ENCODE data around the gene EPS8L2.

EPS8L2 gene

GRCh38 chr11:703506-703905 lies 2.5 kb upstream of the EPS8L2 start:
- H3K9me3 ChIP-seq (ENCODE audit: insufficient read depth, low read length) = no peaks in the 10 kb centered on the region
- H3K4me3 ChIP-seq (ENCODE audit: low read length) = no peak overlapping the region
- no peak overlapping the region for H3K4me2 ChIP-seq (ENCODE audit: low read length)
- H4K20me1 ChIP-seq (ENCODE audit: insufficient read depth, low read length) = no peaks in the 10 kb centered on the region
- peaks cover 5% of the 10 kb centered on the region for H3K4me1 ChIP-seq (ENCODE audit: low read length)
- TF ChIP-seq EZH2phosphoT487 (IDR thresholded peaks at IDR 0.05; ENCODE audit: low read depth) = no peak
- TF ChIP-seq, protein P1, sequence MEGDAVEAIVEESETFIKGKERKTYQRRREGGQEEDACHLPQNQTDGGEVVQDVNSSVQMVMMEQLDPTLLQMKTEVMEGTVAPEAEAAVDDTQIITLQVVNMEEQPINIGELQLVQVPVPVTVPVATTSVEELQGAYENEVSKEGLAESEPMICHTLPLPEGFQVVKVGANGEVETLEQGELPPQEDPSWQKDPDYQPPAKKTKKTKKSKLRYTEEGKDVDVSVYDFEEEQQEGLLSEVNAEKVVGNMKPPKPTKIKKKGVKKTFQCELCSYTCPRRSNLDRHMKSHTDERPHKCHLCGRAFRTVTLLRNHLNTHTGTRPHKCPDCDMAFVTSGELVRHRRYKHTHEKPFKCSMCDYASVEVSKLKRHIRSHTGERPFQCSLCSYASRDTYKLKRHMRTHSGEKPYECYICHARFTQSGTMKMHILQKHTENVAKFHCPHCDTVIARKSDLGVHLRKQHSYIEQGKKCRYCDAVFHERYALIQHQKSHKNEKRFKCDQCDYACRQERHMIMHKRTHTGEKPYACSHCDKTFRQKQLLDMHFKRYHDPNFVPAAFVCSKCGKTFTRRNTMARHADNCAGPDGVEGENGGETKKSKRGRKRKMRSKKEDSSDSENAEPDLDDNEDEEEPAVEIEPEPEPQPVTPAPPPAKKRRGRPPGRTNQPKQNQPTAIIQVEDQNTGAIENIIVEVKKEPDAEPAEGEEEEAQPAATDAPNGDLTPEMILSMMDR (IDR thresholded peaks at IDR 0.05; ENCODE audit: low read depth, low read length) = no peak
- no peaks in the 10 kb centered on the region for H3K27me3 ChIP-seq (ENCODE audit: low read depth, low read length)
- no peaks in the 10 kb centered on the region for H3K36me3 ChIP-seq (replicated peaks; ENCODE audit: low read depth, low read length)
- H3K27ac ChIP-seq (ENCODE audit: low read length) = no peak overlapping the region
- H3K9ac ChIP-seq (ENCODE audit: low read length) = no peak overlapping the region
- H3K79me2 ChIP-seq (ENCODE audit: low read length) = no peaks in the 10 kb centered on the region
- no peak overlapping the region for H2AFZ ChIP-seq (ENCODE audit: low read depth, low read length)

GRCh38 chr11:704228-704674 lies 1.8 kb upstream of the EPS8L2 start:
- Histone ChIP-seq H3K4me2 (ENCODE audit: low read length) (no peak overlapping the region), H3K4me1 (ENCODE audit: low read length) (no peaks in the 10 kb centered on the region), H3K36me3 (replicated peaks; ENCODE audit: low read depth, low read length) (no peaks in the 10 kb centered on the region), H4K20me1 (ENCODE audit: insufficient read depth, low read length) (no peaks in the 10 kb centered on the region), H3K79me2 (ENCODE audit: low read length) (no peaks in the 10 kb centered on the region), H3K9me3 (ENCODE audit: insufficient read depth, low read length) (no peaks in the 10 kb centered on the region), H3K4me3 (ENCODE audit: low read length) (no peak overlapping the region), H2AFZ (ENCODE audit: low read depth, low read length) (no peak overlapping the region), H3K27me3 (ENCODE audit: low read depth, low read length) (no peaks in the 10 kb centered on the region), H3K9ac (ENCODE audit: low read length) (no peak overlapping the region), H3K27ac (ENCODE audit: low read length) (no peak overlapping the region)
- TF ChIP-seq, protein P1 (IDR thresholded peaks at IDR 0.05; ENCODE audit: low read depth, low read length) = no peak
- no peak for TF ChIP-seq EZH2phosphoT487 (IDR thresholded peaks at IDR 0.05; ENCODE audit: low read depth)

- Histone ChIP-seq H3K79me2 (ENCODE audit: low read length) (no peaks in the 10 kb centered on the region), H3K36me3 (replicated peaks; ENCODE audit: low read depth, low read length) (no peaks in the 10 kb centered on the region), H2AFZ (ENCODE audit: low read depth, low read length) (no peak overlapping the region), H3K9me3 (ENCODE audit: insufficient read depth, low read length) (no peaks in the 10 kb centered on the region), H3K27ac (ENCODE audit: low read length) (no peak overlapping the region), H4K20me1 (ENCODE audit: insufficient read depth, low read length) (no peaks in the 10 kb centered on the region), H3K4me2 (ENCODE audit: low read length) (no peak overlapping the region), H3K4me1 (ENCODE audit: low read length) (no peaks in the 10 kb centered on the region), H3K4me3 (ENCODE audit: low read length) (no peak overlapping the region), H3K9ac (ENCODE audit: low read length) (no peak overlapping the region), H3K27me3 (ENCODE audit: low read depth, low read length) (no peaks in the 10 kb centered on the region; the same call in 1 of the 2 replicates)
- TF ChIP-seq, protein P1 (IDR thresholded peaks at IDR 0.05; ENCODE audit: low read depth, low read length) = no peak
- TF ChIP-seq EZH2phosphoT487 (IDR thresholded peaks at IDR 0.05; ENCODE audit: low read depth) = no peak
These were observed 1.0 kb upstream of the EPS8L2 start for GRCh38 chr11:704781-705645.

DNA sequence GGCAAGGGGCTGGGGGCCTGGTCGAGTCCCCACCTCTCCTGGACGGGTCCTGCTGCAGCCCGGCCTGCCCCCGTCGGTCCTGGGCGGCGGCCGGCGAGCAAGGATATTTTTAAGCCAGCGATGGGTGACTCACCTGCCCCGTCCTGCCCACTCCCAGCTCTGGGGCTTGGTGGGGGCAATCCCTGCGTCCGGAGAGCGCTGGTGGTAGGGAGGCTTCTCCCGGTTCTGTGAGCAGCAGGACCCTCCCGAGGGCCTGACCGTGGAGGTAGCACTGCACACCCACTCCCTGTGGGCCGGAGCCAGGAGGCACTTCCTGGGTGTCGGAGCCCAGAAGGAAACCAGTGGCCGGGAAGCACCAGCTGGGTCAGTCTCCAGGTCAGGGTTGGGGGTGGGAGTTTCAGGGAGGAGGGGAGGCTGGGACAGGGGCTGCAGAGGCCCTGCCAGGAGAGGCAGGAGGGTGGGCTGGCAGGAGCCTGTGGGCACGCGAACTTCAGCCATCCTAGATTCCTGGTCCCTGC lies 467 bp downstream of the EPS8L2 start:
- Histone ChIP-seq H3K4me3 (ENCODE audit: low read length) (no peak overlapping the region), H3K36me3 (replicated peaks; ENCODE audit: low read depth, low read length) (no peaks in the 10 kb centered on the region), H4K20me1 (ENCODE audit: insufficient read depth, low read length) (no peaks in the 10 kb centered on the region), H2AFZ (ENCODE audit: low read depth, low read length) (no peak overlapping the region), H3K9ac (ENCODE audit: low read length) (no peak overlapping the region), H3K27me3 (ENCODE audit: low read depth, low read length) (peaks cover 4% of the 10 kb centered on the region; the same call in 1 of the 2 replicates), H3K27ac (ENCODE audit: low read length) (no peak overlapping the region), H3K4me1 (ENCODE audit: low read length) (peaks cover 13% of the 10 kb centered on the region), H3K9me3 (ENCODE audit: insufficient read depth, low read length) (no peaks in the 10 kb centered on the region), H3K79me2 (ENCODE audit: low read length) (no peaks in the 10 kb centered on the region), H3K4me2 (ENCODE audit: low read length) (no peak overlapping the region)
- no peak for TF ChIP-seq EZH2phosphoT487 (IDR thresholded peaks at IDR 0.05; ENCODE audit: low read depth)
- TF ChIP-seq, protein P1 (IDR thresholded peaks at IDR 0.05; ENCODE audit: low read depth, low read length) = no peak

Measured in OCI-LY3 (cell line).